ENCODE results near the gene KCNQ1. TPM values are rescaled to one million over a fixed set of nuclear protein-coding genes. Genes with fewer than 3 reads are reported as not detected.

KCNQ1 gene
- total and polyA plus RNA-seq, 2 donors (not counting 1 experiment from before 2014, with no cell fraction given) = 21.5 to 28.8 TPM

DNA sequence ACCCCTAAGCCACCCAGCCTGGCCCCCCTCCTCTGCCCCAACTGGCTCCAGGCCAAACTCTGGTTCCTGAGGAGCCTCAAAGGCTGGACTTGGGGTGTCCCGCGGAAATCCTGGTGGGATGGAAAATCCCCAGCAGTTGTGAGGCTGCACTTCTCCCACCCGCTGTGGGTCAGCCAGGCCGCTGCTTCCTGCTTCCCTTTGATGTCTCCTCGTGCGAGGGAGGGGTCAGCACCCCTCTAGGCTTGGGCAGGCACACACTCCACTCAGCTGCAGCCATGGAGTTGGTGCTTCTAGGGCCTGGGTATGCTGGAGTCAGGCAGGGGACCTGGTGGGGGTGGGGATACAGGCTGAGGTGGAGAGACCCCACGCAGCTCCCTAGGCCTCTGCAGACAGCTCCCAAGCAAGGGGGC is 243.0 kb downstream of the KCNQ1 start:
- Mint-ChIP-seq H3K4me1 (peaks cover 12% of the 10 kb centered on the region), H3K27me3 (no peaks in the 10 kb centered on the region), H3K4me3 (no peak overlapping the region), H3K9me3 (ENCODE audit: insufficient read depth) (no peaks in the 10 kb centered on the region), H3K27ac (no peak overlapping the region)
- TF ChIP-seq, protein P1, sequence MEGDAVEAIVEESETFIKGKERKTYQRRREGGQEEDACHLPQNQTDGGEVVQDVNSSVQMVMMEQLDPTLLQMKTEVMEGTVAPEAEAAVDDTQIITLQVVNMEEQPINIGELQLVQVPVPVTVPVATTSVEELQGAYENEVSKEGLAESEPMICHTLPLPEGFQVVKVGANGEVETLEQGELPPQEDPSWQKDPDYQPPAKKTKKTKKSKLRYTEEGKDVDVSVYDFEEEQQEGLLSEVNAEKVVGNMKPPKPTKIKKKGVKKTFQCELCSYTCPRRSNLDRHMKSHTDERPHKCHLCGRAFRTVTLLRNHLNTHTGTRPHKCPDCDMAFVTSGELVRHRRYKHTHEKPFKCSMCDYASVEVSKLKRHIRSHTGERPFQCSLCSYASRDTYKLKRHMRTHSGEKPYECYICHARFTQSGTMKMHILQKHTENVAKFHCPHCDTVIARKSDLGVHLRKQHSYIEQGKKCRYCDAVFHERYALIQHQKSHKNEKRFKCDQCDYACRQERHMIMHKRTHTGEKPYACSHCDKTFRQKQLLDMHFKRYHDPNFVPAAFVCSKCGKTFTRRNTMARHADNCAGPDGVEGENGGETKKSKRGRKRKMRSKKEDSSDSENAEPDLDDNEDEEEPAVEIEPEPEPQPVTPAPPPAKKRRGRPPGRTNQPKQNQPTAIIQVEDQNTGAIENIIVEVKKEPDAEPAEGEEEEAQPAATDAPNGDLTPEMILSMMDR (IDR thresholded peaks at IDR 0.05) = no peak
- no peak for TF ChIP-seq EZH2 (IDR thresholded peaks at IDR 0.05; ENCODE audit: borderline replicate concordance, insufficient read depth, low read depth, low read length, poor library complexity, severe bottlenecking)
- ChIA-PET POLR2A (no interaction called here), CTCF (no interaction called here)
- ATAC-seq (ENCODE audit: low read depth) (no peak), DNase-seq (no peak)
- Histone ChIP-seq H3K79me2 (ENCODE audit: control insufficient read depth, insufficient read depth, low read length) (peaks cover 5% of the 10 kb centered on the region), H3K9me3 (ENCODE audit: control extremely low read depth in 1 of 3, control insufficient read depth in 2 of 3, insufficient read depth in 1 of 3, low read length in 2 of 3) (no peaks in the 10 kb centered on the region), H3K4me1 (ENCODE audit: control insufficient read depth in 2 of 2, insufficient read depth in 2 of 2, low read length in 2 of 2) (peaks cover 0 to 5% of the 10 kb centered on the region in 2 donors), H3K9ac (ENCODE audit: low read length) (no peak overlapping the region), H3K36me3 (replicated peaks in 1 of 2; ENCODE audit: control extremely low read depth in 1 of 2, control insufficient read depth in 1 of 2, extremely low read depth in 1 of 2, insufficient read depth in 2 of 2, low read length in 1 of 2) (no peaks in the 10 kb centered on the region), H4K20me1 (ENCODE audit: control insufficient read depth, insufficient read depth, low read length, poor library complexity, severe bottlenecking) (no peaks in the 10 kb centered on the region), H3K4me2 (replicated peaks; ENCODE audit: low read depth, low read length, poor library complexity, severe bottlenecking) (no peak overlapping the region), H2AFZ (ENCODE audit: insufficient read depth, low read depth, low read length, poor library complexity, severe bottlenecking) (no peak overlapping the region), H3K27ac (ENCODE audit: low read length in 2 of 2) (no peak overlapping the region), H3K4me3 (ENCODE audit: control extremely low read depth in 1 of 5, extremely low read depth in 1 of 5, insufficient read depth in 1 of 5, low read depth in 2 of 5, low read length in 4 of 5) (no peak overlapping the region), H3K27me3 (replicated peaks in 1 of 4; ENCODE audit: control extremely low read depth in 1 of 4, control insufficient read depth in 3 of 4, insufficient read depth in 4 of 4, low read length in 3 of 4) (no peaks in the 10 kb centered on the region)
- intact Hi-C loops (cut with micrococcal nuclease) = no loop called here
- WGBS (ENCODE audit: insufficient coverage) = 81% methylated on average over 7 of the region's 7 CpGs

DNA sequence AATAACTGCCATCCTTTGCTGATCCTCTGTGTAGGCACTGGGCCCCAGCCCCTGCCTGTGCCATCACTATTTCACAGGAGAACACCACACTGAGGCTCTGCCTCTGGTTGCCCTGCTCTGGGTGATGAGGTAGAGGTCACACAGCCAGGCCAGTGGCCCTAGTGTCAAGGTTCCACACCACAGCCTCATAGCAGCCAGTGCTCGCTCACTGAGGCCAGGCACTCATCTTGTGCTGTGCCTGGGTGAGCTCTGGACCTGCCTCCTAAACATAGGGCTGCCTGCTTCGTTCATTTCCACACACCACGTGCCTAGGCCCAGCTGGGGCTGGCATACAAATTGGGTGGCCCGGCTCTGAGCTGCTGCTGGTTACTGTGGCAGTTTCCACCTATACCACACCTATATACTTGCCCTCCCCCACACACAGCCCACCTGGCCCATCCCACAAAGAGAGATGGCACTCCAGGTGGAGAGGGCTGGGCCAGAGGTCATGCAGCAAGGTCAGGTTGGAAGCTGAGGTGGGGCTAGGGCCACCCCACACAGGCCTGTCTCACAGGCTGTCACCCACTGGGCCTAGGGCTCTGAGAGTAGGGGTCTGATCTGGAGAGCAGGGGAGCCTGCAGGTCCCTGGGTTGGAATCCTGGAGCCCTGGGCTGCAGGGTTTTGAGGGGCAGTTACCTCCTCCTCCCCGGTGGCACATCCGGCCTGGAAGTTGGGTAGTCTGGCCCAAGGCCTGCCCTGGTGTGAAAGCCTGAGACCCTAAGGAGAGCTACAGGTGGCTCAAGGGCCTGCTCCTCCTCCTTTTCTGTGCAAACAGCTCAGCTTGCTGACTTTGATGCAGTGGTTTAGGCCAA is 243.8 kb downstream of the KCNQ1 start:
- 73% methylated on average over 6 of the region's 6 CpGs for WGBS (ENCODE audit: insufficient coverage)
- ChIA-PET POLR2A (no interaction called here), CTCF (no interaction called here)

More for the DNA sequence above, 243.8 kb downstream of the KCNQ1 start:
- no peaks in the 10 kb centered on the region for H3K9me3 Mint-ChIP-seq (ENCODE audit: insufficient read depth)
- intact Hi-C loops (cut with micrococcal nuclease) = no loop called here
- Histone ChIP-seq H2AFZ (ENCODE audit: insufficient read depth, low read depth, low read length, poor library complexity, severe bottlenecking) (no peak overlapping the region), H3K36me3 (replicated peaks in 1 of 2; ENCODE audit: control extremely low read depth in 1 of 2, control insufficient read depth in 1 of 2, extremely low read depth in 1 of 2, insufficient read depth in 2 of 2, low read length in 1 of 2) (no peaks in the 10 kb centered on the region), H3K79me2 (ENCODE audit: control insufficient read depth, insufficient read depth, low read length) (peaks cover 5% of the 10 kb centered on the region), H3K9me3 (ENCODE audit: control extremely low read depth in 1 of 3, control insufficient read depth in 2 of 3, insufficient read depth in 1 of 3, low read length in 2 of 3) (no peaks in the 10 kb centered on the region), H3K4me2 (replicated peaks; ENCODE audit: low read depth, low read length, poor library complexity, severe bottlenecking) (no peak overlapping the region), H4K20me1 (ENCODE audit: control insufficient read depth, insufficient read depth, low read length, poor library complexity, severe bottlenecking) (no peaks in the 10 kb centered on the region), H3K27me3 (replicated peaks in 1 of 4; ENCODE audit: control extremely low read depth in 1 of 4, control insufficient read depth in 3 of 4, insufficient read depth in 4 of 4, low read length in 3 of 4) (no peaks in the 10 kb centered on the region), H3K27ac (ENCODE audit: low read length in 2 of 2) (no peak overlapping the region), H3K9ac (ENCODE audit: low read length) (no peak overlapping the region), H3K4me3 (ENCODE audit: control extremely low read depth in 1 of 5, extremely low read depth in 1 of 5, insufficient read depth in 1 of 5, low read depth in 2 of 5, low read length in 4 of 5) (no peak overlapping the region), H3K4me1 (ENCODE audit: control insufficient read depth in 2 of 2, insufficient read depth in 2 of 2, low read length in 2 of 2) (peaks cover under 1 to 6% of the 10 kb centered on the region in 2 donors)
- peak overlapping the region; percentile 6 for H3K27ac Mint-ChIP-seq
- no peaks in the 10 kb centered on the region for H3K27me3 Mint-ChIP-seq
- DNase-seq = no peak
- no peak overlapping the region for H3K4me3 Mint-ChIP-seq
- TF ChIP-seq EZH2 (IDR thresholded peaks at IDR 0.05; ENCODE audit: borderline replicate concordance, insufficient read depth, low read depth, low read length, poor library complexity, severe bottlenecking) = no peak
- TF ChIP-seq, protein P1 (IDR thresholded peaks at IDR 0.05) = no peak
- ATAC-seq (ENCODE audit: low read depth) = no peak
- H3K4me1 Mint-ChIP-seq = peaks cover 12% of the 10 kb centered on the region

Measured in B cell (primary cell).